Gastroesophageal sphincter (tissue), 3 donors: Measurements from ENCODE around the gene CDC42BPA.

Source experiments
- POLR2AphosphoS5 ChIP-seq: sonication (generic); formaldehyde crosslinking; IDR thresholded peaks from one replicate; pipeline ENCODE4 v1.6.1; 2017; ENCODE audit warnings: antibody characterized with exemption
- TF ChIP-seq, protein P1 (sequence below), 4 experiments: fragments of 200-600 bp in 2 of 4; fragments of 450-650 bp in 2 of 4; sonication (generic) in 1 of 4; IDR thresholded peaks; one replicate each; pipeline ENCODE4 v1.5.1; 2017 to 2019; ENCODE audit warnings: antibody characterized with exemption in 4 of 4, mild to moderate bottlenecking in 2 of 4, moderate library complexity in 2 of 4

- TF ChIP-seq POLR2AphosphoS5 = no peak
- TF ChIP-seq, protein P1, sequence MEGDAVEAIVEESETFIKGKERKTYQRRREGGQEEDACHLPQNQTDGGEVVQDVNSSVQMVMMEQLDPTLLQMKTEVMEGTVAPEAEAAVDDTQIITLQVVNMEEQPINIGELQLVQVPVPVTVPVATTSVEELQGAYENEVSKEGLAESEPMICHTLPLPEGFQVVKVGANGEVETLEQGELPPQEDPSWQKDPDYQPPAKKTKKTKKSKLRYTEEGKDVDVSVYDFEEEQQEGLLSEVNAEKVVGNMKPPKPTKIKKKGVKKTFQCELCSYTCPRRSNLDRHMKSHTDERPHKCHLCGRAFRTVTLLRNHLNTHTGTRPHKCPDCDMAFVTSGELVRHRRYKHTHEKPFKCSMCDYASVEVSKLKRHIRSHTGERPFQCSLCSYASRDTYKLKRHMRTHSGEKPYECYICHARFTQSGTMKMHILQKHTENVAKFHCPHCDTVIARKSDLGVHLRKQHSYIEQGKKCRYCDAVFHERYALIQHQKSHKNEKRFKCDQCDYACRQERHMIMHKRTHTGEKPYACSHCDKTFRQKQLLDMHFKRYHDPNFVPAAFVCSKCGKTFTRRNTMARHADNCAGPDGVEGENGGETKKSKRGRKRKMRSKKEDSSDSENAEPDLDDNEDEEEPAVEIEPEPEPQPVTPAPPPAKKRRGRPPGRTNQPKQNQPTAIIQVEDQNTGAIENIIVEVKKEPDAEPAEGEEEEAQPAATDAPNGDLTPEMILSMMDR (IDR thresholded peaks at IDR 0.05) = no peak
These were observed 334.9 kb downstream of the CDC42BPA start for GRCh38 chr1:226983247-226983991.
